Stomach (tissue), 9 donors: ENCODE results near the gene FBXO11. TPM values are rescaled to one million over a fixed set of nuclear protein-coding genes. Genes with fewer than 3 reads are reported as not detected.
A peak's percentile ranks its signal among the peaks of the same experiment; 100 is the strongest.

ENCODE experiments used
- DNase-seq, 2 donors: peaks; one replicate each; pipeline versions ENCODE4 v3.0.0 to v3.0.0-alpha.2; 2013 to 2019
- H3K27ac ChIP-seq, 5 donors: fragments of 200-600 bp in 4 of 5; sonication (generic) in 4 of 5; one replicate each; pipeline ENCODE4 v1.5.1; 2013 to 2019; ENCODE audit warnings: mild to moderate bottlenecking in 1 of 5, moderate library complexity in 1 of 5
- H3K27me3 ChIP-seq, 3 donors: fragments of 200-600 bp; sonication (generic); one replicate each; pipeline ENCODE4 v1.5.1; 2017 to 2019; ENCODE audit warnings: mixed run types in 1 of 3
- H3K36me3 ChIP-seq, 4 donors: fragments of 200-600 bp; sonication (generic); 1 replicate in 3 of 4; 2 replicates in 1 of 4; pipeline ENCODE4 v1.5.1; 2016 to 2019
- H3K4me1 ChIP-seq, 4 donors: fragments of 200-600 bp; sonication (generic); one replicate each; pipeline ENCODE4 v1.5.1; 2016 to 2019
- H3K4me3 ChIP-seq, 4 donors: fragments of 200-600 bp; sonication (generic) in 3 of 4; one replicate each; pipeline ENCODE4 v1.5.1; 2016 to 2019; ENCODE audit warnings: mild to moderate bottlenecking in 1 of 4
- H3K9me3 ChIP-seq, 4 donors: fragments of 200-600 bp; sonication (generic); one replicate each; pipeline ENCODE4 v1.5.1; 2016 to 2019
- EP300 ChIP-seq: sonication (generic); formaldehyde crosslinking; IDR thresholded peaks from one replicate; pipeline ENCODE4 v1.6.1; 2017; ENCODE audit warnings: antibody characterized with exemption
- POLR2A ChIP-seq, 4 donors: fragments of 450-650 bp; IDR thresholded peaks; one replicate each; pipeline ENCODE4 v1.6.1; 2016; ENCODE audit warnings: antibody characterized with exemption in 4 of 4, control low read depth in 2 of 4, mild to moderate bottlenecking in 1 of 4, moderate library complexity in 1 of 4
- POLR2AphosphoS5 ChIP-seq, 3 donors: sonication (generic); formaldehyde crosslinking; IDR thresholded peaks; one replicate each; pipeline ENCODE4 v1.6.1; 2016; ENCODE audit warnings: antibody characterized with exemption in 3 of 3
- WGBS, 5 donors: extraction: QIAGEN DNeasy Blood & Tissue Kit in 3 of 5; methylation state at CpG; one replicate each; pipeline versions ENCODE4 v1.1.5 to v1.1.7; 2013 to 2018; 5-methylcytosine and 5-hydroxymethylcytosine counted together
- intact Hi-C: fragments of 100-400 bp; cut with DNase I; formaldehyde crosslinking; loops from one replicate; pipeline ENCODE4 v1.15.1; 2023; ENCODE audit warnings: low total_unique reads
- polyA plus RNA-seq, 3 donors: library from polyadenylated mRNA; stranded (reverse); fragments of 200-250 nt; gene quantifications; one replicate each; pipeline ENCODE4 v1.2.3, GENCODE V29; 2013
- total RNA-seq, 5 donors: library from RNA; depleted of rRNA; stranded (reverse); fragments of >200 nt; gene quantifications; one replicate each; pipeline versions ENCODE4 v1.1.0 to v1.2.3, GENCODE V29; 2014 to 2016
- TF ChIP-seq, protein P1 (sequence below), 7 experiments: fragments of 450-650 bp in 4 of 7; fragments of 200-600 bp in 3 of 7; sonication (generic) in 3 of 7; IDR thresholded peaks; one replicate each; pipeline ENCODE4 v1.5.1; 2016 to 2019; ENCODE audit warnings: antibody characterized with exemption in 7 of 7, control low read depth in 2 of 7, mild to moderate bottlenecking in 1 of 7
- donor health status: healthy with polysubstance abuse.
- donor health status: Bipolar disorder and iron deficiency.
- donor health status: healthy.

FBXO11 gene
- total and polyA plus RNA-seq, 8 donors = 7.6 to 120 (median 30.8) TPM

DNA sequence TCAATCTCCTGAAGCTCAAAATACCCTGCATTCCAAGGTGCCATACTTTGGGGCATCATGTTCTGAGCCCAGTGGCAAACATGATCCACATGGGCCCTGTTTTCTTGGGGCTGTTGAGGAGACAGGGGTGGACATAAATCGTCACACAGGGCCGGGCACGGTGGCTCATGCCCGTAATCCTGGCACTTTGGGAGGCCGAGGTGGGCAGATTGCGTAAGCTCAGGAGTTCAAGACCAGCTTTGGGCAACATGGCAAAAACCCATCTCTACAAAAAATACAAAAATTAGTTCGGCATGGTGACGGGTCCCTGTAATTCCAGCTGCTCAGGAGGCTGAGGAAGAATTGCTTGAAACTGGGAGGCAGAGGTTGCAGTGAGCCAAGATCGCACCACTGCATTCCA is 137.0 kb downstream of the FBXO11 start:
- no peaks in the 10 kb centered on the region for H3K36me3 ChIP-seq
- 92 to 99% (median 95%) methylated on average over 9 of the region's 9 CpGs for WGBS, 5 donors

DNA sequence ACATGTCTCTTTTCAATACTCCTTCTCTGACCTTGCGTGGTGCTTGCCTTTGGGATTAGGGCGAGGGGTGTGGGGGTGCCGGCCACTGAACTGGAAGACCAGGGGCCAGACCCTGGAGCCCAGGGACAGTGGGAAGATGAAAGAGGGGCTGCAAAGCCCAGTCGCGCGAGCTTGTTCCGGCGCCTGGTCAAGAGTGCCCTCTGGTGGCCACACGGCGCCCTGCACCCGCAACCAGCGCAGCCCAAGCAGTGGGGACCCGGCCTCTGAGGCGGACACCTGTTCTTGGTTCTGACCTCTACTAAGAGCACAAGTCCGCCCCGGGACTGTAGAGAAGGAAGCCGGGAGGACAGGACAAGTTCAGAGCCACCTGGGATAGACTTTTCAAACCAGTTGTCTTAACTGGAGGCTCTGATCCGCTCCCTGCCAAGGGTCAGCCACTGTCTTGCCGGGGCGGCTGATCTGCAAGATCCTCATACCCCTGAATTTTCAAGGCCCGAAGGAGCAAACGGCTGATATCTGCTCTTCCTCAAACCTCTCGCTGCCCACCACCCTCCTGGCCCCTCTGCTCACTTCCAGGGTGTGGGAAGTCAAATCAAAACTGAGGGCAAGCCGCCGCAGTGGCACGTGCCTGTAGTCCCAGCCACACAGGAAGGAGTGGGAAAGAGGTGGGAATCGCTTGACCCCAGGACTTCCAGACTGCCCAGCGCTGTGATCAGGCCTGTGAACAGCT is 138.3 kb downstream of the FBXO11 start:
- TF ChIP-seq EP300 = no peak
- no peak for TF ChIP-seq POLR2AphosphoS5 (IDR thresholded peaks at IDR 0.05)
- TF ChIP-seq, protein P1, sequence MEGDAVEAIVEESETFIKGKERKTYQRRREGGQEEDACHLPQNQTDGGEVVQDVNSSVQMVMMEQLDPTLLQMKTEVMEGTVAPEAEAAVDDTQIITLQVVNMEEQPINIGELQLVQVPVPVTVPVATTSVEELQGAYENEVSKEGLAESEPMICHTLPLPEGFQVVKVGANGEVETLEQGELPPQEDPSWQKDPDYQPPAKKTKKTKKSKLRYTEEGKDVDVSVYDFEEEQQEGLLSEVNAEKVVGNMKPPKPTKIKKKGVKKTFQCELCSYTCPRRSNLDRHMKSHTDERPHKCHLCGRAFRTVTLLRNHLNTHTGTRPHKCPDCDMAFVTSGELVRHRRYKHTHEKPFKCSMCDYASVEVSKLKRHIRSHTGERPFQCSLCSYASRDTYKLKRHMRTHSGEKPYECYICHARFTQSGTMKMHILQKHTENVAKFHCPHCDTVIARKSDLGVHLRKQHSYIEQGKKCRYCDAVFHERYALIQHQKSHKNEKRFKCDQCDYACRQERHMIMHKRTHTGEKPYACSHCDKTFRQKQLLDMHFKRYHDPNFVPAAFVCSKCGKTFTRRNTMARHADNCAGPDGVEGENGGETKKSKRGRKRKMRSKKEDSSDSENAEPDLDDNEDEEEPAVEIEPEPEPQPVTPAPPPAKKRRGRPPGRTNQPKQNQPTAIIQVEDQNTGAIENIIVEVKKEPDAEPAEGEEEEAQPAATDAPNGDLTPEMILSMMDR (IDR thresholded peaks at IDR 0.05) = peak in 5 of 7 experiments; percentile 82 to 100 (median 99)
- Histone ChIP-seq H3K27ac (no peak overlapping the region), H3K4me3 (no peak overlapping the region), H3K36me3 (no peaks in the 10 kb centered on the region), H3K9me3 (no peaks in the 10 kb centered on the region), H3K27me3 (peaks cover 0 to 3% (median 0%) of the 10 kb centered on the region in 3 donors), H3K4me1 (peaks cover 0 to 6% (median 5%) of the 10 kb centered on the region in 4 donors)
- WGBS, 5 donors = 27 to 33% (median 29%) methylated on average over 16 to 28 of the region's 28 CpGs
- DNase-seq = peak; percentile 77 to 86
- intact Hi-C loops = loop anchor here (10.0 kb wide), 2 partner anchors 323 to 433 kb away; no protein-coding TSS in a partner anchor

More for the DNA sequence above, 137.0 kb downstream of the FBXO11 start:
- peaks cover 0 to 6% (median 5%) of the 10 kb centered on the region in 4 donors for H3K4me1 ChIP-seq
- intact Hi-C loops = loop anchor here (10.0 kb wide), 2 partner anchors 325 to 435 kb away; no protein-coding TSS in a partner anchor
- peaks cover 0 to 3% (median 0%) of the 10 kb centered on the region in 3 donors for H3K27me3 ChIP-seq
- TF ChIP-seq POLR2AphosphoS5 (IDR thresholded peaks at IDR 0.05) (no peak), POLR2A (IDR thresholded peaks at IDR 0.05) (no peak), EP300 (no peak)
- TF ChIP-seq, protein P1 (IDR thresholded peaks at IDR 0.05) = no peak
- no peak overlapping the region for H3K4me3 ChIP-seq
- H3K9me3 ChIP-seq = no peaks in the 10 kb centered on the region
- DNase-seq = no peak
- no peak overlapping the region for H3K27ac ChIP-seq

DNA sequence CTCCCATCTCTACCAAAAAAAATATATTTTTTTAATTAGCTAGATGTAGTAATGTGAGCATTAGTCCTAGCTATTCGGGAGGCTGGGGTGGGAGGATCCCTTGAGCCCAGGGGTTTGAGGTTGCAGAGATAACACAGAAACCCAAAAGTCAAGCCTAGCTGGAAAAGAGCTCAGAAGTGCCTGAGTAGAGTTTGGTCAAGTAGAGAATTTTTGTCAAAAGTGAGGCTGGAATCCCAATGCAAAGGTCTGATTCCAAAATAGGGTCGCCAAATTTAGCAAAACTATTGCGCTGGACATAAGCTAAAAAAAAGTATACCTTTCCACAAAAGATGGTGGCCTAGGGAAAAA is 138.8 kb downstream of the FBXO11 start:
- 47 to 59% (median 54%) methylated on average over 3 of the region's 3 CpGs for WGBS, 5 donors
- TF ChIP-seq POLR2A (IDR thresholded peaks at IDR 0.05) = no peak
- no peak for TF ChIP-seq POLR2AphosphoS5 (IDR thresholded peaks at IDR 0.05)
- TF ChIP-seq EP300 = no peak
- DNase-seq = no peak
- intact Hi-C loops = loop anchor here (10.0 kb wide), 2 partner anchors 323 to 433 kb away; no protein-coding TSS in a partner anchor
- no peak overlapping the region for H3K4me3 ChIP-seq
- no peaks in the 10 kb centered on the region for H3K36me3 ChIP-seq
- H3K27me3 ChIP-seq = peaks cover 0 to 3% (median 0%) of the 10 kb centered on the region in 3 donors
- H3K9me3 ChIP-seq = no peaks in the 10 kb centered on the region
- H3K27ac ChIP-seq = no peak overlapping the region
- peaks cover 0 to 6% (median 5%) of the 10 kb centered on the region in 4 donors for H3K4me1 ChIP-seq

DNA sequence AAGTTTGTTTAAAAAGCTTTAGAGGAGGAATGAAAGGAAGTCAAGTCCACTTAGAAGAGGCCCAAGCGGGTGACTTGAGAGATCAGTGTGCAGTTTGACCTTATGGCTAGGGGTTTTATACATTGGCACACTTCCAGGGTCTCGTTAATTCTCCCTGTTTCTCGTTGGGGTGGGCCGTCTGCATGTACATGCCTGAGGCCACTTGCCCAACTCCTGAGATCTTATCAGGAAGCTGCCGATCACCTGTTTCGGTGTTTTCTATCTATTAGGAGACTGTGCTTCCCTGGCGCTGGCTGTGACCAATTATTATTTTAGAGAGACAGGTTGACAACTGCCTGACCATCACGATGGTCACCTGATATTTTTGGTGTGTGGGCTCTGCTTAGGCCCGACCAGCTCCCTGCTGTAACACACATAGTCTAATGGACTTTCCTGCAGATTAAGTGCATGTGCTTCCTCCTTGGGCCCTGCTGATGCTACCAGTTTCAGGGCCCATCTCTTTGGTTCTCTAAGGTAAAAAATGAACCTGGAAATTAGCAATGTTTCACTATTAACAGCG is 154.4 kb downstream of the FBXO11 start:
- Histone ChIP-seq H3K27me3 (no peaks in the 10 kb centered on the region), H3K9me3 (peaks cover 0 to 17% (median 16%) of the 10 kb centered on the region in 4 donors), H3K4me3 (no peak overlapping the region), H3K36me3 (no peaks in the 10 kb centered on the region), H3K27ac (peak overlapping the region in 2 of 5 donors; percentile 55 to 73), H3K4me1 (no peaks in the 10 kb centered on the region)
- WGBS, 5 donors = 58 to 62% (median 61%) methylated on average over 10 of the region's 10 CpGs
- TF ChIP-seq POLR2AphosphoS5 (IDR thresholded peaks at IDR 0.05) (no peak), EP300 (no peak)
- intact Hi-C loops = no loop called here
- no peak for DNase-seq

DNA sequence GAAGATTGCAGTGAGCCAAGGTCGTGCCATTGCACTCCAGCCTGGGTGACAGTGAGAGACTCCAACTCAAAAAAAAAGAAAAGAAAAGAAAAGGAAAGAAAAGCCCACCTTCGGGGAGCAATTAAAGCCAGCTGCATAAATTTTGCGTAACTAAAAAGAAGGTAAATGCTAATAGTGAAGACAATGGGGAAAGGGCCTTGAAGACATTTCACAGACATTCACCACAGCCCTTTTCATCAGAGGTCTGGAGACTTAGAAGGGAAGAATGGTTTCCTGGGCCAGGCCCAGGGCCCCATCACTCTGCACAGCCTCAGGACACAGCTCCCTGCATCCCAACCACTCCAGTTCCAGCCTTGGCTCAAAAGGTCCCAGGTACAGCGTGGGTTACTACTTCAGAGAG is 158.4 kb downstream of the FBXO11 start:
- H3K27me3 ChIP-seq = no peaks in the 10 kb centered on the region
- no peak for DNase-seq
- no peak overlapping the region for H3K27ac ChIP-seq
- no peaks in the 10 kb centered on the region for H3K4me1 ChIP-seq
- intact Hi-C loops = no loop called here
- TF ChIP-seq POLR2A (IDR thresholded peaks at IDR 0.05) = no peak
- TF ChIP-seq, protein P1 (IDR thresholded peaks at IDR 0.05) = no peak
- no peak for TF ChIP-seq POLR2AphosphoS5 (IDR thresholded peaks at IDR 0.05)
- no peak for TF ChIP-seq EP300
- peaks cover 0 to 21% (median 19%) of the 10 kb centered on the region in 4 donors for H3K9me3 ChIP-seq
- H3K4me3 ChIP-seq = no peak overlapping the region
- H3K36me3 ChIP-seq = no peaks in the 10 kb centered on the region
- WGBS, 5 donors = 79 to 91% (median 83%) methylated on average over 4 of the region's 4 CpGs
